Bronchial epithelial cell (primary cell): ENCODE results near the gene SPIB. TPM values are rescaled to one million over a fixed set of nuclear protein-coding genes. Genes with fewer than 3 reads are reported as not detected.

Experiments used
- DNase-seq: peaks from one replicate; pipeline ENCODE4 v3.0.0-alpha.2; 2010; ENCODE audit warnings: low read depth
- FAIRE-seq: peaks from 2 replicates; lab custom pipeline; 2011; peaks lifted over from hg19 to GRCh38; lab: Jason Lieb, UNC
- H3K27me3 ChIP-seq: 2 replicates; pipeline ENCODE4 v1.5.1; 2011; ENCODE audit warnings: low read length; ENCODE audit not compliant: control insufficient read depth, insufficient read depth
- H3K36me3 ChIP-seq: 2 replicates; pipeline ENCODE4 v1.5.1; 2011; ENCODE audit warnings: low read length; ENCODE audit not compliant: control insufficient read depth, insufficient read depth
- H3K4me3 ChIP-seq: 2 replicates; pipeline ENCODE4 v1.5.1; 2011; ENCODE audit warnings: mild to moderate bottlenecking, low read depth, low read length, control low read depth
- CTCF ChIP-seq: IDR thresholded peaks from 2 replicates; pipeline ENCODE4 v1.5.1; 2011; ENCODE audit warnings: mild to moderate bottlenecking, moderate library complexity, low read length, control low read depth, inconsistent platforms; ENCODE audit not compliant: insufficient read depth, severe bottlenecking
- total RNA-seq: library from RNA; depleted of rRNA; stranded (reverse); fragments of >200 nt; gene quantifications from 2 replicates; pipeline ENCODE4 v1.2.1, GENCODE V29; 2014

Gene SPIB
- total RNA-seq, 1 donor from 2014 or later = not detected

GRCh38 chr19:50423279-50424113, 4.8 kb downstream of the SPIB start:
- no peak for DNase-seq
- TF ChIP-seq CTCF = no peak
- Histone ChIP-seq H3K36me3 (no peaks in the 10 kb centered on the region), H3K27me3 (peaks cover 3% of the 10 kb centered on the region), H3K4me3 (no peak overlapping the region)
- no peak for FAIRE-seq

GRCh38 chr19:50425581-50425980, 6.8 kb downstream of the SPIB start:
- H3K4me3 ChIP-seq = no peak overlapping the region
- H3K36me3 ChIP-seq = no peaks in the 10 kb centered on the region
- no peak for TF ChIP-seq CTCF
- FAIRE-seq = no peak
- H3K27me3 ChIP-seq = no peaks in the 10 kb centered on the region
- no peak for DNase-seq

- FAIRE-seq (no peak), DNase-seq (no peak)
- Histone ChIP-seq H3K4me3 (peak overlapping the region; percentile 29), H3K36me3 (no peaks in the 10 kb centered on the region), H3K27me3 (no peaks in the 10 kb centered on the region)
- TF ChIP-seq CTCF = no peak
These were observed 8.7 kb downstream of the SPIB start for GRCh38 chr19:50427318-50427925.

- Histone ChIP-seq H3K27me3 (no peaks in the 10 kb centered on the region), H3K36me3 (no peaks in the 10 kb centered on the region), H3K4me3 (peak overlapping the region; percentile 29)
- no peak for FAIRE-seq
- TF ChIP-seq CTCF = no peak
- DNase-seq = peak; percentile 30
These were observed 9.3 kb downstream of the SPIB start for GRCh38 chr19:50427997-50428425.

- FAIRE-seq = no peak
- H3K27me3 ChIP-seq = no peaks in the 10 kb centered on the region
- H3K4me3 ChIP-seq = no peak overlapping the region
- no peak for DNase-seq
- no peaks in the 10 kb centered on the region for H3K36me3 ChIP-seq
- TF ChIP-seq CTCF = no peak
These were observed 10.2 kb downstream of the SPIB start for GRCh38 chr19:50428772-50429463.
